AG09319 (cell line): ENCODE results near the gene DSG3.

Experiments used
- DNase-seq: peaks from one replicate; pipeline ENCODE4 v3.0.0-alpha.2; 2010; ENCODE audit warnings: low read depth; ENCODE audit errors: extremely low read depth
- CTCF ChIP-seq: IDR thresholded peaks from 2 replicates; pipeline ENCODE4 v1.5.1; 2011; ENCODE audit warnings: low read depth, mild to moderate bottlenecking, inconsistent platforms, low read length, moderate library complexity

Gene DSG3

GRCh38 chr18:31430554-31430953 lies 17.0 kb upstream of the DSG3 start:
- no peak for TF ChIP-seq CTCF
- DNase-seq, result no peak

DNA sequence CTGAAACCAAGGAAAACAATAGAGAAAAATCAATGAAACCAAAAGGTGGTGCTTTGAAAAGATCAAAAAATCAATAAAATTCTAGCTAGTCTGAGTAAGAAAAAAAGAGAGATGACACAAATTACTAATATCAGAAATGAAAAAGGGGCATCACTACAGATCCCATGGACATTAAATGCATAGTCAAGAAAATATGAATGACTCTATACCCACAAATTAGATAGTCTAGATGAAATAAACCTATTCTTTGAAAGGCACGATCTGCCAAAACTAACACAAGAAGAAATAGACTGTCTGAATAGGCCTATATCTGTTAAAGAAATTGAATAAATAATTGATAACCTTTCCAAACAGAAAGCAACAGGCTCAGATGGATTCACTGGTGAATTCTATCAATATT lies 15.2 kb upstream of the DSG3 start:
- no peak for DNase-seq
- TF ChIP-seq CTCF, result no peak

DNA sequence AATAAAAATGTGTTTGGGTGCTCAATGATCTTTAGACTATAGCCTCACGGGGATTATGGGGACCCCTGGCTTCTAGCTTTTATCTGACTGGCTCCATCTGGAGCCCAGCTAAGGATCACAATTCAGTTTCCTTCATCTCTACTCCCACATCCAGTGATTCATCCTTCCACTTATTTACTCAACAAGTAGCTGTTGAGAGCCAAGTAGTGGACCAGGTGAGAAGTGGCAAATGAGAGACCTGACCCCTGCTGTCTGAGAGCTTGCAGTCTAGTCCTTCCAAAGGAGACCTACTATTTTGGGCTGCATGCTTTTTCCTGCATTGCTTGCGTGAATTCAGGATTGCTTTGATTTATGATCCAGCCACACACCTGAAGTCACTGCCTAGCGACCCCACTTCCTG lies 10.7 kb upstream of the DSG3 start:
- DNase-seq, result no peak
- TF ChIP-seq CTCF, result no peak

GRCh38 chr18:31438402-31438801 lies 9.1 kb upstream of the DSG3 start:
- DNase-seq, result no peak

DNA sequence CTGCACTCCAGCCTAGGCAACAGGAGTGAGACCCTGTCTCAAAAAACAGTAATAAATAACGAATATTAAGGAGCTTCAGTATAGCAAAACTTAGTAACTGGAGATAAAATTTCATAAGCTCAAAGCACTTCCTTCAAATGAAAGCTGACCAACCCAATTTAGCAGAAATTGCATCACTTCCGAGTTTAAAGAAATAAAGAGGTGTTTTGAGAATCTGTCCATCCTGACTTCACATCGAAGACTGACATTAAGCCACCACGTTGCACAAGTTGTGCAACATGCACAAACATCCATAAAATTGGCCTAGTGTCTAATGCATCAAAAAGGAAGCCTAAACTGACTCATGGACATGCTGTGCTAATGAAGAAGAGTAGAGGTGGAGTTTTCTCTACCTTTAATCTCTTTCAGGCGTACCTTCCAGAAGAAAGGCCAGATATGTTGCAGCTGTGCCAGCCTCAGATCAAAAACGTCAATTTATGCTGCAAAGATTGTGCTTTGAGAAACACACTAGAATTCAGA lies 7.7 kb upstream of the DSG3 start:
- TF ChIP-seq CTCF, result no peak
- DNase-seq, result no peak

More at GRCh38 chr18:31438402-31438801, 9.1 kb upstream of the DSG3 start:
- TF ChIP-seq CTCF, result no peak

- no peak for TF ChIP-seq CTCF
- DNase-seq, result no peak
Measured at GRCh38 chr18:31440787-31441186, 6.8 kb upstream of the DSG3 start.

GRCh38 chr18:31441493-31441892 lies 6.0 kb upstream of the DSG3 start:
- no peak for DNase-seq
- TF ChIP-seq CTCF, result no peak
